ENCODE results near the gene CLK4.

The CLK4 gene

DNA sequence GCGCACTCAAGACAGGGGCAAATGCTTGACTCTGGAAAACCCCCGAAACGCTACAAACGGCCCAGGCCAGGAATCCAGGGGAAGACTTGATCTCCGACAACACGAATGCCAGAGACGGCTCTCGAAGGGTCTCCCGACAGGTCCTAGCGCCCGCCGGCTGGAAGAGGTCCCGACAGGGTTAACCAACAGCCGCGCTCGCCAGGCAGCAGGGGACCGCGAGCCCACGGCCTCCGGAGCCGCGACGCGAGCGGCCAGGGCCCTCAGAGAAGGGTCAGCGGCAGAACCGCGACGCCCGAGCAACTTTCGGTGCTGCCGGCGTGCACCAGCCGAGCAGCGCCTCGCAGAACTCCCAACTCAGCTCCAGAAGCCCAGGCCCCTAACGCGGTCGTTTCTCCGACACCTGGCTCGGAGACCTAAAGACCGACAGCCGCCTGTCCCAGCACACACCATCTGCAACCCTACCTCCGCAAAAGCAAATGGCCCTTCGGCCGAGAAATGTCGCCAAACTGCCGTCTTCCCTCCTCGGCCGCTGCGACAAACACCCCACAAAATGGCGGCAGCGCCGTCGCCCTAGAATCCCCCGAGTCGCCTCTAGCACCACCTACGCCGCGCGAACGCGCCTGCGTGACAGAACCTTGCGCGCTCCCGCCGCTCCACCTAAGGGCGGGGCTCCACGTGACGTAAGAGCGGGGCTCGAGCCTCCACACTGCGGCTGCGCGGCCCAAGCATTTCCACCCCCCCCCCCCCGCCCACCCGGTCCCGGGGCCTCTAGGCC is at the start of gene CLK4:
Gene CLK4 (minus strand): TSS at position 567 of the 775 bp plus-strand sequence. CDS start 3,634 bp downstream, outside the sequence.
- DNase-seq: peak; percentile 97

- no peak for DNase-seq
Observed at GRCh38 chr5:178675922-178676321, 49.1 kb upstream of the CLK4 start.

- DNase-seq: no peak
Observed at GRCh38 chr5:178674334-178674733, 47.5 kb upstream of the CLK4 start.

- no peak for DNase-seq
Observed at GRCh38 chr5:178673801-178674295, 47.0 kb upstream of the CLK4 start.

- no peak for DNase-seq
Observed at GRCh38 chr5:178672630-178673029, 45.8 kb upstream of the CLK4 start.

DNA sequence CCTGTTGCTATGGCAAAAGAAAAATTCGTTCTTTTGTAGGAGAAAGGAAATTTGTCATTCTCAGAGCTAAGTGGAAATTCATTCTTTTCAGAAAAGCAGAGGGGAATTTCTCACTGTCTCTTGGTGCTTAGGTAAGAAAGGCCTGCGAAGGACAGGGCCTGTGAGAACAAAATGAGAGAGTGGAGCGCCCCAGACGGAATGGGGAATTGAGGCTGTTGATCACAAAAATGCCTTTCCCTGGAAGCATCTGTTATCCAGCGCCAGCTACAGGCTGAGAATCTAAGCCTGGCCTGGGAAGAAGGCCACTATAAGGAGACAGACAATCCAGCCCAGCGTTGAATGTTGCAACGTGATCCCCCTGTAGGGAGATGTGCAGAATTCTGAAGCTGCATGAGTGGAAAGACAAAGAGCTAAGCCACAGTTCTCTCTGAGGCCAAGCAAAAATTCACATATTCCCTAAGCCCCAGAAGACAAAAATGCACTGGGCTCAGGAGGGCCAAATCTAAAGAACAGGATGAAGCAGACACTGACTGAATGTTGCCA is 44.8 kb upstream of the CLK4 start:
- DNase-seq: no peak

DNA sequence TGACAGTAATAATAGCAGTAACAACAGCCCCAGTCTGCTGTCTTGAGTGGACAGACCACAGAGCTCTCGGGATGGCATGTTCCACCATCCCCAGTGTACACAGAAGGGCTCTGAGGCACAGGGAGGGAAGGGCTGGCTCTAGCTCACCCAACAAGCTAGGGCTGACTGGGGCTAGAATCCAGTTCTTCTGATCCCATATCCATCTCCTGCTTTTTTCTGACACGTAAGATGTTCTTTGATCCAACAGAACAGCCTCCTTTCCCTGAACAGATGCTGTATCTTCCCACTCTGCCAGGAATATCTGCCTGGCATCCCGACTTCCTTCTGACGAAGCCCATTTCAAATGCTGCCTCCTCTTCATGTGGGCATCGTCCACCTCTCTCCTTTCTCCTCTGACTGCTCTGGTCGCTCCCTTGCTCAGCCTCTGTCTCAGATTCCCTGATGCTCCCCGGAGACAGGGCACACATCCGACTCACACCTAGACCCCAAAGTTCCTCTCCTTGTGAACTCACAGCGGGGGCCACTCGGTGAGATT is 43.6 kb upstream of the CLK4 start:
- no peak for DNase-seq

GRCh38 chr5:178668579-178668978 is 41.7 kb upstream of the CLK4 start:
- peak; percentile 67 for DNase-seq

- DNase-seq: no peak
Observed at GRCh38 chr5:178667688-178668087, 40.8 kb upstream of the CLK4 start.

GRCh38 chr5:178667101-178667500 is 40.3 kb upstream of the CLK4 start:
- peak; percentile 1 for DNase-seq

- no peak for DNase-seq
Observed at GRCh38 chr5:178664141-178664540, 37.3 kb upstream of the CLK4 start.

GRCh38 chr5:178662541-178662860 is 35.7 kb upstream of the CLK4 start:
- DNase-seq: no peak

- DNase-seq: no peak
Observed at GRCh38 chr5:178661836-178662540, 35.1 kb upstream of the CLK4 start.

DNA sequence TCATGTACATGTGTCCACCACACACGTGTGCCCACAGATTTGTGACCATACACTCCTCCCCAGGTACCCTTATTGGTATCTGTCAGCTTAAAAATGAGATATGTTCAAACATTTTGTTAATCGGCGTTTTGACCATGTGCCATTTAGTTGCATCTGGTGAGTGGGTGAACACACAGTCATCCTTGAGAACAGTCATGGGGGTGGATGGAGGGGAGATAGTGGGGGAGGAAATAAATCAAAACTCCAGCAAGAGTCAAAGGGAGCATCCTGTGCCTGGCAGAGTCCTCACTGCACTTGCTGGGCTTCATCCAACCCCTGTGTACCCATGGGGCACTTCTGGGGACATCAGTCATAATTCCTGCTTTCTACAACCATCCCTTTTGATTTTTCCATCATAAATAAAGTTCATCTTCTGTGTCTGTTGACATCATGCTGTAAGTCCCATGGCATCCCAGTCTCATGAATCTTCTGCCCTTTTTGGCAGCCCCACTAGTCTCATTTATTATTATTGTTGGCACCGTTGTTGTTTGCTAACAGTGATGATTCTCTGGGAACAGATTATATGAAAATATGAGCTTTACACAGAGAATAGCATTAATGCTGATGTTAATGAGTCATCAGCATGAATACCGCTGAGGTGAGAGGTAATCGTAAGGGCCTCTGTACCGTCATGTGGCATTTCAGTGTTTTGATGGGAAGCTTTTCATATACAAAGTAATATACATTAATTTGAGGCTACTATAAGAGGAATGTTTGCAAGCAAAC is 24.4 kb upstream of the CLK4 start:
- no peak for DNase-seq

DNA sequence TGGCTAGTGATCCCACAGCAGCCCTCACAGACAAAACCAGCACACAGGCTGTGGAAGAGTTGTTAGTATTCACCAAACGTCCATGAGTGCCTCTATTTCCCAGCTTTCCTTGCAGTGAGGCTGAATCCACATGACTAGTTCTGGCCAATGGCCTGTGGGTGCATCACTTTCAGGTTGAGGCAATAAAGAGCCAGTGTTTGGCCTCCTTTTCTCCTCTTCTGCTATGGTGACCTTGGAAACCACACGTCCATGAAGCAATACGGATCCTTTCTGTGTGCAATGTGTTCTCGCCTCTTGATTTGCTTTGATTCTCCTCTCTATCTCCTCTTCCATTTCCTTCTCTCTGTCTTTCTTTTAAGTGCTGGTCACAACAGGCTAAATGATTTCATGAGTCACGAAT is 23.4 kb upstream of the CLK4 start:
- no peak for DNase-seq

GRCh38 chr5:178649580-178649979 is 22.7 kb upstream of the CLK4 start:
- no peak for DNase-seq

DNA sequence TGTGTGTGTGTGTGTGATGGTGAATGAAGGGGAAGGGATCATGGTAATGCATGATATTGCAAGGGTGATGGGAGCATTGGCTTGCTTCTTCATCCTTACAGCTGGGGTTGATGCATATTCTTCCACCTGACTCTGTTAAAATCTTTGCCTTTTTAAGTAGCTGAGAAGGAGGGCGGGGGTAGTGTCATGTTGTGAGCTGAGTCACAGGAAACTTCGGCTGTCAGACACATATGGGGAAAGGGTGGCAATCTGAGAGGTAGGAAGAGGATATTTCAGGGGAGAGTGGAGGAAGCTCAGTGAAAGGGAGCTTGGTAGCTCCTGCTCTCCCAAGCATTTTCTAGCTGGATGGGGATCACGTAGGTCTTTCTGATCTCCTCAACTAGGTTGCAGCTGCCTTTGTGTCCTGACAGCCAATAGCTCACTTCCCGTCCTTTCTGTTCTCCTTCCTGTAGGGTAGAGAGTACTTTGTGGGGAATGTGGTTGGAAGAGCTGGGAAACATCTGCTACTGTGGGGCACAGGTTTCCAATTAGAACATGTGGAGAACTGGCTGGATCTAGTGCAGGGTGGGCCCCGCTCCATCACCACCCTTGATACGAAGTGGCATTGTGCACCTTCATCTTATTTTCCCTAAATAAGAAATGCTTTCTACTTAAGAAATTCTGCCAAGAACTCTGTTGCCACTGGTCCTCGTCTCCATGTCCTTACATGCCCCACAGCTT is 18.1 kb upstream of the CLK4 start:
- DNase-seq: no peak

- no peak for DNase-seq
Observed at GRCh38 chr5:178642351-178642909, 15.6 kb upstream of the CLK4 start.

DNA sequence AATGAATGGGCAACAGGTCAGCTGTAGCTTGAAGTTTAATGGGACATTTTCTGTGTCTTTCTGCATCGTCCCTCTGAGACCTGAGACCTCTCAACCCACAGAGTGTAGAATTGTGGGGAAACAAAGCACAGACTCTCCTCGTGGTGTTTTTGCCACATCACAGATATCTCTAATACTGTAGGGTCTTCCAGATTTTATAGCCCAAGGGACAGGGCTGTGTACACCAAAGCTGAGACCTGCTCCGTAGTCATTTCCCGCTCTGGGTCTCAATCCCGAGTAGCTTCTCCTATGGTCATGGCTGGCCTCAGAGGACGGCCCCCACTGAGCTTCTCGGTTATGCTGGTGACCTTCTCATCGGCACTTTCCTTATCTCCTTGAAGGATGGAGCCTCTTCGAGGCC is 14.9 kb upstream of the CLK4 start:
- DNase-seq: no peak

- no peak for DNase-seq
Observed at GRCh38 chr5:178640331-178641045, 13.6 kb upstream of the CLK4 start.

DNA sequence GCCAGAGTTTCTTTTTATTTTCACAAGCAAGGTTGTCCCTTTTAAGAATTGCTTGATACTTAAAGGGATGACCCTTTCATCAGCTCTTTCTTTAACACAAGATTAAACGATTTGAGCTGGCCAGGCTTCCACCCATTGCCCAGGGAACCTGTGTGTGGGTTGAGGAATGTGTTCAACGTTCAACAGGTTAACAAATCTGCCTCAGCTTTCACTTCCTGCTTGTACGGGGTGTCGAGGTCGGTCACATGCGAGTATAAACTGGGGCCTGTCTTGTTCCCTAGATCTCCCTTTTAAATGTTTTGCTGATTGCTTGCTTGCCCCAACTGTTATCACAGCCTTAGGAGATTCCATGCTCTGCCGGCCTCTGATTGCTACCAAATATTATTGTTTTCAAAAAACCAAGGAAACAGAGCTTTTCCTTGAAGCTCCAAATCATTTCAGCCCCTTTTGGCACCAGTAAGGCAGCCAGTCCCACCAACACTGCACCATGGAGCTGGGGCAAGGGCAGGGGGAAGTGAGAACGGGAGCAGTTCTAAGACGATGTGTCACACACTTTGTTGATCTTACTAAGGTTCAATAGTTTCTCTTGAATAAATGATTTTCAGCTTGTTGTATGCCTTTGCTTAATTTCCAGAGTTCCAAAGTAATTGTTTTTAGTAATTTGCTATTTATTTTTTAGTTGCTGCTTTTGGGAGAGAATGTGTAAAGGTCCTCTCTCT is 10.7 kb upstream of the CLK4 start:
- DNase-seq: no peak

Measured in hematopoietic multipotent progenitor cell treated with erythropoietin and hydrocortisone succinate and interleukin-3 and kit ligand, for 6 days (in vitro differentiated cells).